ENCODE results near the gene LRBA.

DNA sequence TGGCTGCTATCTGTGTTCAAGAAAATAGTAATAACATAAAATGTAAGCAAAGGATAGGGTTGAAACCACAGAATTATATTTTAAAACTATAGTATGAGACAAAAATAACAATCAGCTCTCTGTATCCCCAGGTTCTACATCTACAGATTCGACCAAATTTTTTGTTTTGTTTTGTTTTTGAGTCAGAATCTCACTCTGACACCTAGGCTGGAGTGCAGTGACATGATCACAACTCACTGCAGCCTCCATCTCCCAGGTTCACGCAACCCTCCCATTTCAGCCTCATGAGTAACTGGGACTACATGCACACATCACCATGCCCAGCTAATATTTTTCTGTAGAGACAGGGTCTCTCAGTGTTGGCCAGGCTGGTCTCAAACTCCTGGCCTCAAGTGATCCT is 319.9 kb downstream of the LRBA start:
- TF ChIP-seq CTCF (conservative IDR thresholded peaks at IDR 0.05; ENCODE audit: low read depth, low read length) (no peak), RCOR1 (IDR thresholded peaks at IDR 0.05; ENCODE audit: insufficient replicate concordance, low read length) (no peak), POLR2A (IDR thresholded peaks at IDR 0.05; ENCODE audit: low read depth, low read length) (no peak), MXI1 (IDR thresholded peaks at IDR 0.05; ENCODE audit: borderline replicate concordance, low read depth, low read length) (no peak)
